Sigmoid colon (tissue), 7 donors: ENCODE results near the gene TEKT5. TPM values are rescaled to one million over a fixed set of nuclear protein-coding genes. Genes with fewer than 3 reads are reported as not detected.

Source experiments
- DNase-seq: peaks from one replicate; pipeline ENCODE4 v3.0.0-alpha.2; 2019
- H3K27ac ChIP-seq, 4 donors: fragments of 200-600 bp; sonication (generic); one replicate each; pipeline ENCODE4 v1.5.1; 2016 to 2019; ENCODE audit warnings: mild to moderate bottlenecking in 1 of 4
- H3K27me3 ChIP-seq, 3 donors: fragments of 200-600 bp; sonication (generic); one replicate each; pipeline ENCODE4 v1.5.1; 2019; ENCODE audit warnings: mild to moderate bottlenecking in 1 of 3
- H3K36me3 ChIP-seq, 4 donors: fragments of 200-600 bp; sonication (generic); one replicate each; pipeline ENCODE4 v1.5.1; 2016 to 2019
- H3K4me1 ChIP-seq, 4 donors: fragments of 200-600 bp; sonication (generic); one replicate each; pipeline ENCODE4 v1.5.1; 2017 to 2019
- H3K4me3 ChIP-seq, 4 donors: fragments of 200-600 bp; sonication (generic); one replicate each; pipeline ENCODE4 v1.5.1; 2017 to 2019; ENCODE audit warnings: mild to moderate bottlenecking in 2 of 4, moderate library complexity in 1 of 4
- H3K9me3 ChIP-seq, 4 donors: fragments of 200-600 bp in 3 of 4; sonication (generic) in 3 of 4; one replicate each; pipeline versions ENCODE4 v1.5.1 to v1.6.1; 2013 to 2019
- CTCF ChIP-seq, 4 experiments: fragments of 450-650 bp in 3 of 4; fragments of 200-600 bp in 1 of 4; IDR thresholded peaks; one replicate each; pipeline ENCODE4 v1.5.1; 2016 to 2019; ENCODE audit warnings: antibody characterized with exemption in 4 of 4, mild to moderate bottlenecking in 3 of 4, moderate library complexity in 2 of 4
- EP300 ChIP-seq, 4 donors: sonication (generic); formaldehyde crosslinking; IDR thresholded peaks; one replicate each; pipeline ENCODE4 v1.6.1; 2017; ENCODE audit warnings: antibody characterized with exemption in 4 of 4
- POLR2A ChIP-seq, 2 donors: fragments of 450-650 bp; IDR thresholded peaks; one replicate each; pipeline ENCODE4 v1.6.1; 2016; ENCODE audit warnings: antibody characterized with exemption in 2 of 2, mild to moderate bottlenecking in 2 of 2, moderate library complexity in 2 of 2
- POLR2AphosphoS5 ChIP-seq, 4 donors: sonication (generic); formaldehyde crosslinking; IDR thresholded peaks; one replicate each; pipeline ENCODE4 v1.6.1; 2017; ENCODE audit warnings: antibody characterized with exemption in 4 of 4
- WGBS, 2 donors: extraction: QIAGEN DNeasy Blood & Tissue Kit; methylation state at CpG; one replicate each; pipeline ENCODE4 v1.1.7; 2013; 5-methylcytosine and 5-hydroxymethylcytosine counted together
- intact Hi-C: fragments of 100-400 bp; cut with DNase I; formaldehyde crosslinking; loops from one replicate; pipeline ENCODE4 v1.15.1; 2023
- polyA plus RNA-seq, 3 donors: library from polyadenylated mRNA; stranded (reverse); fragments of 200-250 nt; gene quantifications; one replicate each; pipeline ENCODE4 v1.2.3, GENCODE V29; 2013
- total RNA-seq, 4 donors: library from RNA; depleted of rRNA; stranded (reverse); fragments of >200 nt; gene quantifications; one replicate each; pipeline ENCODE4 v1.1.0, GENCODE V29; 2016
- donor health status: healthy with polysubstance abuse.
- donor health status: Bipolar disorder and iron deficiency.
- donor health status: healthy.

The TEKT5 gene
- total and polyA plus RNA-seq, 7 donors: 0.09 to 2.1 (median 0.83) TPM; not detected in 4

GRCh38 chr16:10646228-10646580, 48.5 kb downstream of the TEKT5 start:
- TF ChIP-seq CTCF (IDR thresholded peaks at IDR 0.05) (no peak), POLR2A (IDR thresholded peaks at IDR 0.05) (no peak)

GRCh38 chr16:10644092-10644491, 50.6 kb downstream of the TEKT5 start:
- H3K4me3 ChIP-seq: no peak overlapping the region
- DNase-seq: no peak
- TF ChIP-seq EP300 (IDR thresholded peaks at IDR 0.05) (no peak), POLR2A (IDR thresholded peaks at IDR 0.05) (no peak)
- WGBS, 2 donors: 85 to 94% methylated on average over 6 of the region's 6 CpGs
- H3K36me3 ChIP-seq: no peaks in the 10 kb centered on the region
- H3K27ac ChIP-seq: no peak overlapping the region
- intact Hi-C loops: no loop called here
- no peaks in the 10 kb centered on the region for H3K4me1 ChIP-seq
- H3K27me3 ChIP-seq: no peaks in the 10 kb centered on the region
- H3K9me3 ChIP-seq: no peaks in the 10 kb centered on the region

More at GRCh38 chr16:10646228-10646580, 48.5 kb downstream of the TEKT5 start:
- no peaks in the 10 kb centered on the region for H3K36me3 ChIP-seq
- intact Hi-C loops: no loop called here
- no peaks in the 10 kb centered on the region for H3K27me3 ChIP-seq
- H3K4me1 ChIP-seq: no peaks in the 10 kb centered on the region
- H3K9me3 ChIP-seq: no peaks in the 10 kb centered on the region
- H3K27ac ChIP-seq: no peak overlapping the region
- H3K4me3 ChIP-seq: no peak overlapping the region
- DNase-seq: no peak
- 8 to 54% methylated on average over 1 of the region's 1 CpG for WGBS, 2 donors

- no peaks in the 10 kb centered on the region for H3K4me1 ChIP-seq
- DNase-seq: no peak
- WGBS, 2 donors: 89 to 93% methylated on average over 7 of the region's 7 CpGs
- no peak overlapping the region for H3K4me3 ChIP-seq
- no peak overlapping the region for H3K27ac ChIP-seq
- no peaks in the 10 kb centered on the region for H3K27me3 ChIP-seq
- H3K36me3 ChIP-seq: no peaks in the 10 kb centered on the region
- intact Hi-C loops: no loop called here
- no peaks in the 10 kb centered on the region for H3K9me3 ChIP-seq
- TF ChIP-seq POLR2A (IDR thresholded peaks at IDR 0.05): no peak
- no peak for TF ChIP-seq EP300 (IDR thresholded peaks at IDR 0.05)
- no peak for TF ChIP-seq CTCF (IDR thresholded peaks at IDR 0.05)
- no peak for TF ChIP-seq POLR2AphosphoS5 (IDR thresholded peaks at IDR 0.05)
Measured at GRCh38 chr16:10642964-10643363, 51.8 kb downstream of the TEKT5 start.

GRCh38 chr16:10641953-10642949, 52.5 kb downstream of the TEKT5 start:
- 75 to 78% methylated on average over 6 of the region's 6 CpGs for WGBS, 2 donors
- Histone ChIP-seq H3K27ac (no peak overlapping the region), H3K36me3 (no peaks in the 10 kb centered on the region), H3K27me3 (no peaks in the 10 kb centered on the region), H3K4me3 (no peak overlapping the region), H3K9me3 (no peaks in the 10 kb centered on the region), H3K4me1 (no peaks in the 10 kb centered on the region)
- intact Hi-C loops: no loop called here
- TF ChIP-seq EP300 (IDR thresholded peaks at IDR 0.05) (no peak), POLR2AphosphoS5 (IDR thresholded peaks at IDR 0.05) (peak in 1 of 4 donors; percentile 32)
- no peak for DNase-seq

GRCh38 chr16:10641555-10641952, 53.2 kb downstream of the TEKT5 start:
- no peaks in the 10 kb centered on the region for H3K36me3 ChIP-seq
- intact Hi-C loops: no loop called here
- 95% methylated on average over 7 of the region's 7 CpGs for WGBS, 2 donors
- DNase-seq: no peak
- no peaks in the 10 kb centered on the region for H3K9me3 ChIP-seq
- no peaks in the 10 kb centered on the region for H3K27me3 ChIP-seq
- no peaks in the 10 kb centered on the region for H3K4me1 ChIP-seq
- no peak overlapping the region for H3K4me3 ChIP-seq
- no peak for TF ChIP-seq POLR2AphosphoS5 (IDR thresholded peaks at IDR 0.05)
- TF ChIP-seq POLR2A (IDR thresholded peaks at IDR 0.05): no peak
- no peak for TF ChIP-seq EP300 (IDR thresholded peaks at IDR 0.05)
- no peak for TF ChIP-seq CTCF (IDR thresholded peaks at IDR 0.05)
- no peak overlapping the region for H3K27ac ChIP-seq
